Omental fat pad (tissue), 4 donors: ENCODE results near the gene FAM200C. TPM values are rescaled to one million over a fixed set of nuclear protein-coding genes. Genes with fewer than 3 reads are reported as not detected.

Source experiments
- ATAC-seq: fragments of 150-250 bp; one replicate; pipeline ENCODE4 v1.9.1; 2016; ENCODE audit warnings: mild to moderate bottlenecking, moderate library complexity; ENCODE audit not compliant: low FRiP score
- DNase-seq: peaks from one replicate; pipeline ENCODE4 v3.0.0-alpha.2; 2019; ENCODE audit warnings: low spot score
- total RNA-seq, 4 donors: library from RNA; depleted of rRNA; stranded (reverse); fragments of >200 nt; gene quantifications; one replicate each; pipeline ENCODE4 v1.1.0, GENCODE V29; 2016
- TF ChIP-seq, protein P1 (sequence below), 3 donors: fragments of 450-650 bp; IDR thresholded peaks; one replicate each; pipeline ENCODE4 v1.5.1; 2016 to 2017; ENCODE audit warnings: antibody characterized with exemption in 3 of 3, mild to moderate bottlenecking in 3 of 3, moderate library complexity in 2 of 3

FAM200C gene
- total RNA-seq, 4 donors from 2014 or later, result 0.84 to 5.7 (median 2.5) TPM

DNA sequence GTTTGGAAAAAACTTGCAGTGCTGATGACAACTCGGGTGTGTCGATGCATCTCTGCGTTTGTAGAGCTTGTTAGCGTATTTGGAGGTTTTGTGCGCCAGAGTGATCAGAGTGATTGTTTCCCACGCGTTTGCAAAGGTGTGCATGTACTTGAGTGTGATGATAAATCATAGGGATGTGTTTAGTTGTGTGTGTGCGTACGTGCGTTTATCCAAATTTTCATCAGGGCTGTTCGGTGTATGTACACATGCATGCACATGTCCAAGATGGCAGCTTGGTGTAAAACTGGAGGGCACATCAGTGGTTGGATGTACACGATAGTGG is 29.2 kb downstream of the FAM200C start:
- no peak for DNase-seq
- no peak for ATAC-seq
- TF ChIP-seq, protein P1, sequence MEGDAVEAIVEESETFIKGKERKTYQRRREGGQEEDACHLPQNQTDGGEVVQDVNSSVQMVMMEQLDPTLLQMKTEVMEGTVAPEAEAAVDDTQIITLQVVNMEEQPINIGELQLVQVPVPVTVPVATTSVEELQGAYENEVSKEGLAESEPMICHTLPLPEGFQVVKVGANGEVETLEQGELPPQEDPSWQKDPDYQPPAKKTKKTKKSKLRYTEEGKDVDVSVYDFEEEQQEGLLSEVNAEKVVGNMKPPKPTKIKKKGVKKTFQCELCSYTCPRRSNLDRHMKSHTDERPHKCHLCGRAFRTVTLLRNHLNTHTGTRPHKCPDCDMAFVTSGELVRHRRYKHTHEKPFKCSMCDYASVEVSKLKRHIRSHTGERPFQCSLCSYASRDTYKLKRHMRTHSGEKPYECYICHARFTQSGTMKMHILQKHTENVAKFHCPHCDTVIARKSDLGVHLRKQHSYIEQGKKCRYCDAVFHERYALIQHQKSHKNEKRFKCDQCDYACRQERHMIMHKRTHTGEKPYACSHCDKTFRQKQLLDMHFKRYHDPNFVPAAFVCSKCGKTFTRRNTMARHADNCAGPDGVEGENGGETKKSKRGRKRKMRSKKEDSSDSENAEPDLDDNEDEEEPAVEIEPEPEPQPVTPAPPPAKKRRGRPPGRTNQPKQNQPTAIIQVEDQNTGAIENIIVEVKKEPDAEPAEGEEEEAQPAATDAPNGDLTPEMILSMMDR (IDR thresholded peaks at IDR 0.05), result no peak

DNA sequence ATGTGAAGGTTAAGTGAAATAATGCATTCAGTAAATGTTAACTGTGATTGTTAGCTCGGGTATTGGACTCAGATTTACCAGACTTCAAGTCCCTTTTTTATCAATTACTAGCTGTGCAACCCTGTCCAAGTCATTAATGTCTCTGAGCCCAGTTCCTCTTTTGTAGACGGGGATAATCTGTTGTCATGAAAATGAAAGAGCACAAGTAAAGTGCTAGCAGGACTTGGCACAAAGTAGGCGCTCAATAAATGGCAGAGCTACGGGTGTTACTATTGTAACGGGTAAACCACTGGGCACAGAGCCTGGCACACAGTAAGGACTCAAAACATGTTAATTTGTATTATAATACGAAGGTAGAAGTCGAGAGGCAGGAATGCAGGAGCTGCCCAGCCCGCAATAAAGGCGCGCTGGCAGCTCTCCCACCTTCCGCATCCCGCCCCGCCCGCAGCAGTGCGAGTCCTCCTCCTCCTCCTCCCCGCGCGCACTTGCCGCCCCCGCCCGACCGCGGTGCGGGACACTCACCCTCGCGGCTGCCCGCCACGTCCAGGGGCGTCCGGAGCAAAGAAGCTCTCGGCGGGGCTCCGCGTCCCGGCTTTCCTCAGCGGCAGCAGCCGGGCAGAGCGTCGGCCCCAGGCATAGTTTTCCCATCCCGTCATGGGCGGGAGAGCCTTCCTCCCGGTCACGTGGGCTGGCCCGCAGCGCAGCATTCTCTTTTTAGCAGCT is 29.7 kb downstream of the FAM200C start, which contains the start of gene C1QTNF2:
Gene C1QTNF2 (minus strand): TSS at position 637 of the 723 bp plus-strand sequence. CDS start 15,615 bp downstream, outside the sequence.
- peak; percentile 80 for ATAC-seq
- TF ChIP-seq, protein P1 (IDR thresholded peaks at IDR 0.05), result no peak
- no peak for DNase-seq

DNA sequence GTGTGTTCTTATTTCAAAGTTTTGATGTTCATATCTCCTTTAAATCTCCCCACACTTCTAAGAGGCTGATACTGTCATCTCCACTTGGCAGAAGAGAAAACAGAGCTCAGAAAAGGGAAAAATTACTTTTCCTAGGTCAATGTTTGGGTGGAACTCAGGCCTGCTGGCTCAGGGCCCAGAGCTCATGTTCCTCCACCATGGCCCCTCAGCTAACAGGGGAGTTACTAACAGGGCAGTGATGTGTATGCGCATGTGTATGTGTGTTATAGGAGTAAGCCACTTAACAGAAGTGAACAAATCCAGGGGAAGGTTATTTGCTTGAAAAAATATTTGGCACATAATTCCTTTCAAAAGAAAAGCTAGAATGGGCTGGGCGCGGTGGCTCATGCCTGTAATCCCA is 32.0 kb downstream of the FAM200C start:
- DNase-seq (no peak), ATAC-seq (no peak)
- TF ChIP-seq, protein P1 (IDR thresholded peaks at IDR 0.05), result no peak

DNA sequence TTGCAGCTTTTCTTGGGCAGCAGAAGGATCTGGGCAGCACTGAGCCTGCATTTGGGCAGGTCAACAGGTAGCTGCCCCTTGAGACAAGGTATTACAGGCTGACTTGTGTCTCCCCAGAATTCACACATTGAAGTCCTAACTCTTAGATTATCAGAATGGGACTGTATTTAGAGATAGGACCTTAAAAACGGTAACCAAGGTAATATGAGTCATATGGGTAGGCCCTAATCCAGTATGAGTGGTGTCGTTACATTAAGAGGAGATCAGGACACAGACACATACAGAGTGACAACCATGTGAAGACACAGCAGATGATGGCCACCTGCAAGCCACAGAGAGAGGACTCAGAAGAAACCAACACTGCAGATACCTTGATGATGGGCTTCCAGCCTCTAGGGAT is 32.6 kb downstream of the FAM200C start:
- ATAC-seq (no peak), DNase-seq (no peak)
- TF ChIP-seq, protein P1 (IDR thresholded peaks at IDR 0.05), result no peak

DNA sequence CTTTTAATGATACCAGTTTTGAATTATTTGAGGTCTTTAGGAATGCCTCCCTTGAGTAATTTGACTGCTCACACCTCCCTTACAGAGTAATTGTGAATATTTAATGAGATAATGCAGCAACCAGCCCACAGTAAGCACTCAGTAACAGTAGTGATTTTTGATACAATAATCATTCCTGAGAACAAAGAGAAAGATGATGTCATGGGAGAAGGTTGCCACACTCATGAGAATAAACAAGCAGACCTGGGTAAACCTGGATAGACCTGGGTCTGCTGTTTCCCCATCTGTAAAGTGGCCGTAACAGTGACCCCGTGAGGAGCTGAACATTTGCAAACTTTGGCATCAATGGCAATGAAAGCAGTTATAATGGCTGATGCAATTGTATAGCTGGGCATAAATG is 33.6 kb downstream of the FAM200C start:
- TF ChIP-seq, protein P1 (IDR thresholded peaks at IDR 0.05), result no peak
- ATAC-seq, result no peak
- DNase-seq, result no peak

DNA sequence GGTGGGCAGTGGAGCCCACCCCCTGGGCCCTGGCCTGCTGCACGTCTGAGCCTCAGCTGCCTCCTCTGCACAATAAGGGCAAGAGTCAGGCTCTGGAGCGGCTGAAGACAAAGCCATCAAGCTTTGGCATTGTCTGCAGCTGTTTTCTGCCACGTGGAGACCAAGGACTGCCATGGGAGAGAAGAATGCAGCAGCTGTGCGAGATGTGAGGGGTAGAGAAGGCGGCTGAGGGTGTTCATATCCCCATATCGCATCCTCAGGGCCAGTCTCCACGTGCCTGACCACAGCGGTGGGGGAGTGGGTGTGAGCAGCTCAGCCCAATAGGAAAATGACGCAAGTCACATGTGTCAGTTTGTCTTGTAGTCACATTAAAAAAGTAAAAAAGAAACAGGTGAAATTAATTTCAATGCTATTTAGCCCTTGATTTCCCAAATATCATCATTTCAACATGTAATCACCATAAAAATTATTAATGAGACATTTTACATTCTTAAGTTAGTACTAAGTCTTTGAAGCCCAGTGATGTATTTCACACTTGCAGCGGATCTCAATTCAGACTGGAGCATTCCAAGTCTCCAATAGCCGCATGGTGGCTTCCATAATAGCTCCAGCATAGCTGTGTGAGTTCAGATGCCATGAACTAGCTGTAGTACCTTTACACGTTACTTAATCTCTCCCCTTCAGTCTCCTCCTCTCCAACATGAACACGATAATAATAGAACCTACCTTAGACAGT is 36.0 kb downstream of the FAM200C start:
- TF ChIP-seq, protein P1 (IDR thresholded peaks at IDR 0.05), result no peak
- ATAC-seq (no peak), DNase-seq (no peak)

DNA sequence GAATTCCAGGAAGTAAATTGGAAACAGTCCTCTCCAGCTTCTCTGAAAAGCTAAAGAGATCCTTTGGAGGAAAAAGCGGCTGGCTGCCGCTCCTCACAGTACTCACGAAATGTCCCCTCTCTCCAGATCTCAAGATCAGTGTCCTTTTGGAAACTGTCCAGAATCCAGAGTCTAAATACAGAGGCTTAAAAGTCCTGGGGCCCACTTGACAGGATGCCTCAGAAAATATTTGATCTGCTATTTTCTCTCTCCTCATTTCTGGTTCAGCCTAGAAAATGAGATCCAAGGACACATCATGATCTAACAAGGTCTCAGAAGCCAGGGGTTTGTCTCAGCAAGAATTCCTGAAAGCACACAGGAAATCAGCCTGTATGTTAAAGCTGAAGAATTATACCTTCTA is 36.6 kb downstream of the FAM200C start:
- DNase-seq (no peak), ATAC-seq (no peak)
- TF ChIP-seq, protein P1 (IDR thresholded peaks at IDR 0.05), result no peak
